Peyer's patch (tissue), 4 donors: ENCODE measurements around the gene AKT3.

Experiments used
- POLR2A ChIP-seq, 2 donors: fragments of 450-650 bp; IDR thresholded peaks; one replicate each; pipeline ENCODE4 v1.5.1; 2017; ENCODE audit warnings: antibody characterized with exemption in 2 of 2, mild to moderate bottlenecking in 2 of 2, moderate library complexity in 2 of 2
- TF ChIP-seq, protein P1 (sequence below), 6 experiments: fragments of 450-650 bp in 4 of 6; fragments of 200-600 bp in 2 of 6; sonication (generic) in 1 of 6; IDR thresholded peaks; one replicate each; pipeline ENCODE4 v1.5.1; 2017 to 2019; ENCODE audit warnings: antibody characterized with exemption in 6 of 6, mild to moderate bottlenecking in 3 of 6, moderate library complexity in 1 of 6

DNA sequence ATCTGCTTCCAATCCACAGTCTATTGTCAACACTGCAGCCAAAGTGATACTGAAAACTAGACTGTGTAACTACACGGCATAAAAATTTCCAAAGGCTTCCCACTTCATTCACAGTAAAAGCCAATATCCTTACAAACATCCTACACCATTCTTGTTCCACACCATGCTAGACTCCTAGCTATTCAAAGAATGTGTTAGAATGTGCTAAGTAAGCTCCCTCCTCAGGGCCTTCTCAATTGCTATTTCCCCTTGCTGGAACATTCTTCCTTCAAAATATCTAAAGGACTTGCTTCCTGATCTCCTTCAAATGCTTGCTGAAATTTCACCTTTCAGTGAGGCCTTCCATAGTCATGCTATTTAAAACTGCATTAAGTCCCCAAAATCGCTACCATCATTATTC lies 228.1 kb downstream of the AKT3 start:
- TF ChIP-seq, protein P1, sequence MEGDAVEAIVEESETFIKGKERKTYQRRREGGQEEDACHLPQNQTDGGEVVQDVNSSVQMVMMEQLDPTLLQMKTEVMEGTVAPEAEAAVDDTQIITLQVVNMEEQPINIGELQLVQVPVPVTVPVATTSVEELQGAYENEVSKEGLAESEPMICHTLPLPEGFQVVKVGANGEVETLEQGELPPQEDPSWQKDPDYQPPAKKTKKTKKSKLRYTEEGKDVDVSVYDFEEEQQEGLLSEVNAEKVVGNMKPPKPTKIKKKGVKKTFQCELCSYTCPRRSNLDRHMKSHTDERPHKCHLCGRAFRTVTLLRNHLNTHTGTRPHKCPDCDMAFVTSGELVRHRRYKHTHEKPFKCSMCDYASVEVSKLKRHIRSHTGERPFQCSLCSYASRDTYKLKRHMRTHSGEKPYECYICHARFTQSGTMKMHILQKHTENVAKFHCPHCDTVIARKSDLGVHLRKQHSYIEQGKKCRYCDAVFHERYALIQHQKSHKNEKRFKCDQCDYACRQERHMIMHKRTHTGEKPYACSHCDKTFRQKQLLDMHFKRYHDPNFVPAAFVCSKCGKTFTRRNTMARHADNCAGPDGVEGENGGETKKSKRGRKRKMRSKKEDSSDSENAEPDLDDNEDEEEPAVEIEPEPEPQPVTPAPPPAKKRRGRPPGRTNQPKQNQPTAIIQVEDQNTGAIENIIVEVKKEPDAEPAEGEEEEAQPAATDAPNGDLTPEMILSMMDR (IDR thresholded peaks at IDR 0.05), result no peak
- no peak for TF ChIP-seq POLR2A (IDR thresholded peaks at IDR 0.05)
